HepG2 (cell line): ENCODE results near the gene KLF16. TPM values are rescaled to one million over a fixed set of nuclear protein-coding genes. Genes with fewer than 3 reads are reported as not detected.
A peak's percentile ranks its signal among the peaks of the same experiment; 100 is the strongest.

ENCODE experiments used
- CEBPG ChIP-seq: IDR thresholded peaks from 2 replicates; pipeline ENCODE4 v1.6.1; 2016
- CHD2 ChIP-seq: IDR thresholded peaks from 2 replicates; pipeline ENCODE4 v1.6.1; 2011; ENCODE audit warnings: low read depth, low read length, improper control_type of control experiment
- DPF2 ChIP-seq: sonication (generic); formaldehyde crosslinking; IDR thresholded peaks from 2 replicates; pipeline ENCODE4 v1.4.0; 2020; ENCODE audit warnings: mild to moderate bottlenecking, low read depth, missing genetic modification reagents, borderline replicate concordance
- IKZF1 ChIP-seq: fragments of 450-650 bp; IDR thresholded peaks from 2 replicates; pipeline ENCODE4 v1.7.1; 2016
- MAFK ChIP-seq, 2 experiments: IDR thresholded peaks in 1 of 2; conservative IDR thresholded peaks in 1 of 2; 2 replicates each; pipeline ENCODE4 v1.6.1; 2011; ENCODE audit warnings: improper control_type of control experiment in 2 of 2, low read length in 2 of 2
- MED13 ChIP-seq: sonication (generic); formaldehyde crosslinking; IDR thresholded peaks from 2 replicates; pipeline ENCODE4 v1.5.0; 2020; ENCODE audit warnings: missing genetic modification reagents
- MIXL1 ChIP-seq: IDR thresholded peaks from 2 replicates; pipeline ENCODE4 v1.6.1; 2016
- NR2F1 ChIP-seq, 2 experiments: fragments of 450-650 bp in 1 of 2; formaldehyde crosslinking in 1 of 2; IDR thresholded peaks; 2 replicates each; pipeline versions ENCODE4 v1.5.0 to v1.6.1; 2016 to 2020; ENCODE audit warnings: mild to moderate bottlenecking in 1 of 2, missing compliant biosample characterization in 1 of 2, missing genetic modification reagents in 1 of 2, moderate library complexity in 1 of 2
- POLR2AphosphoS5 ChIP-seq: IDR thresholded peaks from 2 replicates; pipeline ENCODE4 v1.6.1; 2012; ENCODE audit warnings: low read depth, low read length
- SP1 ChIP-seq, 2 experiments: fragments of 450-650 bp in 1 of 2; sonication (generic) in 1 of 2; formaldehyde crosslinking in 1 of 2; IDR thresholded peaks; 2 replicates each; pipeline versions ENCODE4 v1.4.0 to v1.6.1; 2016 to 2020; ENCODE audit warnings: missing genetic modification reagents in 1 of 2
- SPEN ChIP-seq: sonication (generic); formaldehyde crosslinking; IDR thresholded peaks from 2 replicates; pipeline ENCODE4 v1.5.1; 2020; ENCODE audit warnings: low read depth, mild to moderate bottlenecking, missing genetic modification reagents
- TEAD2 ChIP-seq: sonication (generic); formaldehyde crosslinking; IDR thresholded peaks from 2 replicates; pipeline ENCODE4 v1.9.0; 2021; ENCODE audit warnings: missing genetic modification reagents
- XRCC5 ChIP-seq: fragments of 200-400 bp; formaldehyde crosslinking; optimal IDR thresholded peaks from 2 replicates; pipeline ENCODE3; 2017; ENCODE audit warnings: mild to moderate bottlenecking, low read length
- ZBTB10 ChIP-seq: sonication (generic); formaldehyde crosslinking; IDR thresholded peaks from 2 replicates; pipeline ENCODE4 v1.4.0; 2020; ENCODE audit warnings: missing genetic modification reagents, borderline replicate concordance
- ZEB1 ChIP-seq: IDR thresholded peaks from 2 replicates; pipeline ENCODE4 v1.6.1; 2012; ENCODE audit warnings: mild to moderate bottlenecking, low read depth, inconsistent platforms; ENCODE audit not compliant: insufficient replicate concordance
- ZNF430 ChIP-seq: sonication (generic); formaldehyde crosslinking; IDR thresholded peaks from 2 replicates; pipeline ENCODE4 v1.9.0; 2021; ENCODE audit warnings: mild to moderate bottlenecking, missing genetic modification reagents
- ZNF619 ChIP-seq: sonication (generic); formaldehyde crosslinking; IDR thresholded peaks from 2 replicates; pipeline ENCODE4 v1.4.0; 2020; ENCODE audit warnings: mild to moderate bottlenecking, missing genetic modification reagents
- polyA plus RNA-seq, 8 experiments: library from polyadenylated mRNA; depleted of rRNA in 3 of 8; stranded (reverse) in 7 of 8; unstranded in 1 of 8; fragments of >200 nt; fragmentation: Illumina TruSeq in 4 of 8; extraction: Trizol in 4 of 8; gene quantifications; 2 replicates each; pipeline versions ENCODE4 v1.2.1 to v1.2.3, GENCODE V29; 2011 to 2016; ENCODE audit warnings: low read depth in 4 of 8, missing spikeins in 1 of 8, mixed read lengths in 1 of 8; ENCODE audit not compliant: insufficient read depth in 1 of 8
- total RNA-seq, 5 experiments: library from RNA; depleted of rRNA; stranded (reverse); fragments of >200 nt; fragmentation: Illumina TruSeq; extraction: Trizol; gene quantifications; 2 replicates each; pipeline ENCODE4 v1.2.3, GENCODE V29; 2016; ENCODE audit warnings: low read depth in 1 of 5
- TF ChIP-seq, protein P1 (sequence below): sonication (generic); formaldehyde crosslinking; conservative IDR thresholded peaks from 2 replicates; pipeline ENCODE4 v1.4.0; 2020; ENCODE audit warnings: mild to moderate bottlenecking, missing genetic modification reagents, moderate library complexity
- TF ChIP-seq, protein P2 (sequence below): sonication (generic); formaldehyde crosslinking; IDR thresholded peaks from 2 replicates; pipeline ENCODE4 v1.4.0; 2020; ENCODE audit warnings: mild to moderate bottlenecking, missing genetic modification reagents, borderline replicate concordance

KLF16 gene
- total and polyA plus RNA-seq, 2 of the 13 experiments (the other 11 are each of a cell fraction or from before 2014, with no cell fraction given), result 3.5 to 6.7 TPM

- TF ChIP-seq SPEN (CRISPR knock-in tag) (no peak), MAFK (conservative IDR thresholded peaks at IDR 0.05 in 1 of 2, IDR thresholded peaks at IDR 0.05 in 1 of 2; ENCODE audit: low read length in 2 of 2) (no peak), MED13 (CRISPR knock-in tag) (no peak), ZNF430 (peak; percentile 33; the same call in 1 of the 2 replicates), ZEB1 (no peak), XRCC5 (peak; percentile 45), DPF2 (CRISPR knock-in tag) (0 out of 2 replicates have a peak, but pooled peaks have one; percentile 42), MIXL1 (CRISPR knock-in tag) (no peak), SP1 (IDR thresholded peaks at IDR 0.05) (no peak), SP1 (CRISPR knock-in tag; IDR thresholded peaks at IDR 0.05) (no peak; the same call in 1 of the 2 replicates), IKZF1 (no peak), POLR2AphosphoS5 (no peak), TEAD2 (CRISPR knock-in tag) (no peak), CHD2 (no peak), ZNF619 (CRISPR knock-in tag) (no peak), ZBTB10 (CRISPR knock-in tag) (peak; percentile 89; the same call in 1 of the 2 replicates), CEBPG (CRISPR knock-in tag) (0 out of 2 replicates have a peak, but pooled peaks have one; percentile 28), NR2F1 (CRISPR knock-in tag; IDR thresholded peaks at IDR 0.05) (no peak)
- TF ChIP-seq, protein P1, sequence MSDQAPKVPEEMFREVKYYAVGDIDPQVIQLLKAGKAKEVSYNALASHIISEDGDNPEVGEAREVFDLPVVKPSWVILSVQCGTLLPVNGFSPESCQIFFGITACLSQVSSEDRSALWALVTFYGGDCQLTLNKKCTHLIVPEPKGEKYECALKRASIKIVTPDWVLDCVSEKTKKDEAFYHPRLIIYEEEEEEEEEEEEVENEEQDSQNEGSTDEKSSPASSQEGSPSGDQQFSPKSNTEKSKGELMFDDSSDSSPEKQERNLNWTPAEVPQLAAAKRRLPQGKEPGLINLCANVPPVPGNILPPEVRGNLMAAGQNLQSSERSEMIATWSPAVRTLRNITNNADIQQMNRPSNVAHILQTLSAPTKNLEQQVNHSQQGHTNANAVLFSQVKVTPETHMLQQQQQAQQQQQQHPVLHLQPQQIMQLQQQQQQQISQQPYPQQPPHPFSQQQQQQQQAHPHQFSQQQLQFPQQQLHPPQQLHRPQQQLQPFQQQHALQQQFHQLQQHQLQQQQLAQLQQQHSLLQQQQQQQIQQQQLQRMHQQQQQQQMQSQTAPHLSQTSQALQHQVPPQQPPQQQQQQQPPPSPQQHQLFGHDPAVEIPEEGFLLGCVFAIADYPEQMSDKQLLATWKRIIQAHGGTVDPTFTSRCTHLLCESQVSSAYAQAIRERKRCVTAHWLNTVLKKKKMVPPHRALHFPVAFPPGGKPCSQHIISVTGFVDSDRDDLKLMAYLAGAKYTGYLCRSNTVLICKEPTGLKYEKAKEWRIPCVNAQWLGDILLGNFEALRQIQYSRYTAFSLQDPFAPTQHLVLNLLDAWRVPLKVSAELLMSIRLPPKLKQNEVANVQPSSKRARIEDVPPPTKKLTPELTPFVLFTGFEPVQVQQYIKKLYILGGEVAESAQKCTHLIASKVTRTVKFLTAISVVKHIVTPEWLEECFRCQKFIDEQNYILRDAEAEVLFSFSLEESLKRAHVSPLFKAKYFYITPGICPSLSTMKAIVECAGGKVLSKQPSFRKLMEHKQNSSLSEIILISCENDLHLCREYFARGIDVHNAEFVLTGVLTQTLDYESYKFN (CRISPR knock-in tag), result peak; percentile 68
- TF ChIP-seq, protein P2, sequence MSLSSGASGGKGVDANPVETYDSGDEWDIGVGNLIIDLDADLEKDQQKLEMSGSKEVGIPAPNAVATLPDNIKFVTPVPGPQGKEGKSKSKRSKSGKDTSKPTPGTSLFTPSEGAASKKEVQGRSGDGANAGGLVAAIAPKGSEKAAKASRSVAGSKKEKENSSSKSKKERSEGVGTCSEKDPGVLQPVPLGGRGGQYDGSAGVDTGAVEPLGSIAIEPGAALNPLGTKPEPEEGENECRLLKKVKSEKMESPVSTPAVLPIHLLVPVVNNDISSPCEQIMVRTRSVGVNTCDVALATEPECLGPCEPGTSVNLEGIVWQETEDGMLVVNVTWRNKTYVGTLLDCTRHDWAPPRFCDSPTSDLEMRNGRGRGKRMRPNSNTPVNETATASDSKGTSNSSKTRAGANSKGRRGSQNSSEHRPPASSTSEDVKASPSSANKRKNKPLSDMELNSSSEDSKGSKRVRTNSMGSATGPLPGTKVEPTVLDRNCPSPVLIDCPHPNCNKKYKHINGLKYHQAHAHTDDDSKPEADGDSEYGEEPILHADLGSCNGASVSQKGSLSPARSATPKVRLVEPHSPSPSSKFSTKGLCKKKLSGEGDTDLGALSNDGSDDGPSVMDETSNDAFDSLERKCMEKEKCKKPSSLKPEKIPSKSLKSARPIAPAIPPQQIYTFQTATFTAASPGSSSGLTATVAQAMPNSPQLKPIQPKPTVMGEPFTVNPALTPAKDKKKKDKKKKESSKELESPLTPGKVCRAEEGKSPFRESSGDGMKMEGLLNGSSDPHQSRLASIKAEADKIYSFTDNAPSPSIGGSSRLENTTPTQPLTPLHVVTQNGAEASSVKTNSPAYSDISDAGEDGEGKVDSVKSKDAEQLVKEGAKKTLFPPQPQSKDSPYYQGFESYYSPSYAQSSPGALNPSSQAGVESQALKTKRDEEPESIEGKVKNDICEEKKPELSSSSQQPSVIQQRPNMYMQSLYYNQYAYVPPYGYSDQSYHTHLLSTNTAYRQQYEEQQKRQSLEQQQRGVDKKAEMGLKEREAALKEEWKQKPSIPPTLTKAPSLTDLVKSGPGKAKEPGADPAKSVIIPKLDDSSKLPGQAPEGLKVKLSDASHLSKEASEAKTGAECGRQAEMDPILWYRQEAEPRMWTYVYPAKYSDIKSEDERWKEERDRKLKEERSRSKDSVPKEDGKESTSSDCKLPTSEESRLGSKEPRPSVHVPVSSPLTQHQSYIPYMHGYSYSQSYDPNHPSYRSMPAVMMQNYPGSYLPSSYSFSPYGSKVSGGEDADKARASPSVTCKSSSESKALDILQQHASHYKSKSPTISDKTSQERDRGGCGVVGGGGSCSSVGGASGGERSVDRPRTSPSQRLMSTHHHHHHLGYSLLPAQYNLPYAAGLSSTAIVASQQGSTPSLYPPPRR (CRISPR knock-in tag), result peak; percentile 42; the same call in 1 of the 2 replicates
These were observed 3.4 kb upstream of the KLF16 start (continued) for GRCh38 chr19:1866693-1867348.
